ENCODE results near the gene IRF9.

GRCh38 chr14:24127673-24128072 lies 33.4 kb upstream of the IRF9 start:
- no peak for TF ChIP-seq CTCF (IDR thresholded peaks at IDR 0.05; ENCODE audit: low read length)
- TF ChIP-seq EZH2phosphoT487 (IDR thresholded peaks at IDR 0.05; ENCODE audit: low read length): no peak
